Urinary bladder (tissue), 4 donors: ENCODE results near the gene PRDM10. TPM values are rescaled to one million over a fixed set of nuclear protein-coding genes. Genes with fewer than 3 reads are reported as not detected.

Source experiments
- DNase-seq: peaks from one replicate; pipeline ENCODE4 v3.0.0-alpha.2; 2015; ENCODE audit errors: extremely low spot score
- H3K27ac ChIP-seq: one replicate; pipeline ENCODE4 v1.5.1; 2013; ENCODE audit warnings: low read depth, mild to moderate bottlenecking, moderate library complexity
- H3K36me3 ChIP-seq: one replicate; pipeline ENCODE4 v1.6.1; 2013; ENCODE audit warnings: mild to moderate bottlenecking, moderate library complexity; ENCODE audit not compliant: insufficient read depth
- H3K4me1 ChIP-seq: one replicate; pipeline ENCODE4 v1.6.1; 2013; ENCODE audit warnings: mild to moderate bottlenecking, moderate library complexity; ENCODE audit not compliant: insufficient read depth
- H3K4me3 ChIP-seq: one replicate; pipeline ENCODE4 v1.5.1; 2013; ENCODE audit warnings: low read depth, low read length
- whole genome bisulfite sequencing: extraction: QIAGEN DNeasy Blood & Tissue Kit; methylation state at CpG from one replicate; pipeline ENCODE4 v1.1.7; 2013; 5-methylcytosine and 5-hydroxymethylcytosine counted together
- polyA plus RNA-seq: library from polyadenylated mRNA; stranded (reverse); fragments of 200-250 nt; gene quantifications from one replicate; pipeline ENCODE4 v1.2.3, GENCODE V29; 2013
- total RNA-seq: library from RNA; depleted of rRNA; stranded (reverse); fragments of >200 nt; gene quantifications from one replicate; pipeline ENCODE4 v1.2.3, GENCODE V29; 2014
- donor health status: healthy with polysubstance abuse.
- donor health status: healthy.

The PRDM10 gene
- total and polyA plus RNA-seq, 2 donors: 3.4 to 6.2 TPM

DNA sequence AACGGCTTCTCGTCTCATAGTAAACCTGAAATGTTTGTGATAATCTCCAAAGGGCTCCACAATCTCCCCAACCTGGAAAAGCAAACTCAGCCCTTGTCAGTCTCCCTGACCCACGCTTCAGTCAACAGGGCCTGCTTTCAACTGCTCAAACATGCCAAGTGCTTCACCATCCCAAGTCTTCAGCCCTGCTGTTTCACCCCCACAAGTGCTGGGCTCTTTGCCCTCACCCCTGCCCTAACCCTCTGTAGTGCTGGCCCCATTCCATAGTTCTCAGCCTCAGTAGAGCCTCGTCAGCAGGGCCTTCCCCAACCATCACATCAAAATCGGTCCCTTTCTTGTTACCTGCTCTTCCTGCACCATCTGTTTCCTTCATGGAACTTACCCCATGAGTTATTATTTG is 63.9 kb downstream of the PRDM10 start:
- no peak overlapping the region for H3K4me3 ChIP-seq
- DNase-seq: no peak

DNA sequence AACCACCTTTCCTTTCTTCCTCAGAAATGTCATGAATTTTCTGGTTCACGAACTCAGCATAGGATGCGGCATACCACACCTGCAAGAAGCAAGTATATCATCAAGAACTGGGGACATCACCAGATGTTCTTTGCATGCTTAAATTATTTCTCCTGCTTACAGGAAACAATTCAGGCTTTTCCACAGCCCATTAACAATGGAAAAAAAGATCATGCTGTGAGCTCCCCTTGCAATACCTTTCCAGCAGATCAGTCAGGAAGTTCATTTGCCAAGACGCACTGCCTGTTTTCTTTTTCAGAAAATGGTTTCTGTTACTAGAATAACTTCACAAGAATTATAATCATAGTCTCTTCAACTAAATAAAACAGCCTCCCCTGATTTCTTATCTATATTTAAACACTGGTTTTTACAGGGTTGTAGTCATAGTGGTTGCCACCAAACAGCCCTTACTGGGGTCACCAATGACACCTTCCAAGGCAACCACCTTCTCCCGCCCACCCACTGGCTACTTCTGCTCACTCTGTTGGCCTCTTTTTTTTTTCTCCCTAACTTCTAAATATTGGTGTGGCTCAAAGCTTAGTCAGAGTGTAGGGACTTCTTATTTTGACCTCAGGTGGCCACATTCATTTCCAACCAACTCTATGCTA is 64.9 kb downstream of the PRDM10 start:
- no peak for DNase-seq
- H3K4me1 ChIP-seq: no peaks in the 10 kb centered on the region
- no peak overlapping the region for H3K27ac ChIP-seq
- no peaks in the 10 kb centered on the region for H3K36me3 ChIP-seq
- no peak overlapping the region for H3K4me3 ChIP-seq
- 90% methylated on average over 4 of the region's 4 CpGs for WGBS

More for the DNA sequence above, 63.9 kb downstream of the PRDM10 start:
- Histone ChIP-seq H3K27ac (no peak overlapping the region), H3K36me3 (no peaks in the 10 kb centered on the region), H3K4me1 (no peaks in the 10 kb centered on the region)
- WGBS: 92% methylated on average over 5 of the region's 5 CpGs

DNA sequence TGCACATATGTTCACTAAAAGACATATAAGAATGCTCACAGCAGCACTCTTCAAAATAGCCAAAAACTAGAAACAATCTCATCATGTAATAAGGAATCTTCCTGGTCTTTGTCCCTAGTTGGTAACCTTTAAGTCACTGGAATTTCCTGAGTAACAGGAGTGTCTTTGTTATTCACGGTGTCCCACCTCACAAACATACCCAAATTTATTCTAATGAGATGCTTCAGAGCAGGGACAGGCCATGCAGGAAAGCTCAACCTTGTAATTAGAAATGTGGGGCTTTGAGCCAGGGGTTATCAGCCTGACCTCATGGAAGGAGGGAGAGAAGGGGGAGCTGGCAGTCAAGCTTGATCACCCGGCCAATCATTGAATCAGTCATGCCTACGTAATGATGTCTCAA is 66.9 kb downstream of the PRDM10 start:
- DNase-seq: no peak
- H3K4me1 ChIP-seq: no peaks in the 10 kb centered on the region
- WGBS: 95% methylated on average over 3 of the region's 3 CpGs
- no peaks in the 10 kb centered on the region for H3K36me3 ChIP-seq
- no peak overlapping the region for H3K4me3 ChIP-seq
- no peak overlapping the region for H3K27ac ChIP-seq

DNA sequence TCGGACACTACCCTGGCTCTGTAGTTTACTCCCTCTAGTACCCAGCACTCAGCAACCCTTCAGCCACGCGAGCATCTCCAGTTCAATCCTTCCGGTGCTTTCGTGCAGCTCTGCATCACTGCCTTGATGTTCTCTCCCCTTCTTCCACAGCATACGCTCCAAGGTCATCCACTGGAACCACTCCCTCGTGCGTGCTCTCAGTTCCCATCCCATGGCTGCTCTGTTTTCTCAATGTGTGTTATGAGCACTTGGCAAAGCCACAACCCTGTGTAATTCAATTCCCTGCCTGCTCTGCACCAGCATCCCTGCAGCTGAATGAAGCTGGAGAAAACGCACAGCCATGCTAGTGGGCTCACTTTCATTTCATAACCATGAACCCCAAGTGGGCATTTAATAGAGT is 68.7 kb downstream of the PRDM10 start:
- no peak overlapping the region for H3K27ac ChIP-seq
- 96% methylated on average over 9 of the region's 9 CpGs for WGBS
- H3K4me3 ChIP-seq: no peak overlapping the region
- no peaks in the 10 kb centered on the region for H3K36me3 ChIP-seq
- no peak for DNase-seq
- H3K4me1 ChIP-seq: no peaks in the 10 kb centered on the region

DNA sequence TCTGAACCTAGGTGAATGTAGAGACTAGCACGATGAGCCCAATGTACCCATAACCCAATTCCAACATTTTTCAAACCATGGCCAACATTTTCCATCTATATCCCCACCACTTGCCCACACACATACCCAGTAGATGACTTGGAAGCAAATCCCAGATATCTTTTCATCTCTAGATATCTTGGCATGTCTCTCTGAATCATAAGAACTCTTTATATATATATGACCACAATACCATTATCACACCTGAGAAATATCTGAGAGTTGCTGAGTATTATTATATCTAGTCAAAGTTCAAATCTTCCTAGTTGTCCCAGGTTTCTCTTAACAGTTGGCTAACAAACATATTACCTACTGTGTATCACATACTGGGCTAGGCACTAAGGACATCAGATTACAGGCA is 69.4 kb downstream of the PRDM10 start:
- H3K36me3 ChIP-seq: no peaks in the 10 kb centered on the region
- 99% methylated on average over 1 of the region's 1 CpG for WGBS
- no peak overlapping the region for H3K4me3 ChIP-seq
- no peaks in the 10 kb centered on the region for H3K4me1 ChIP-seq
- no peak overlapping the region for H3K27ac ChIP-seq
- DNase-seq: no peak

DNA sequence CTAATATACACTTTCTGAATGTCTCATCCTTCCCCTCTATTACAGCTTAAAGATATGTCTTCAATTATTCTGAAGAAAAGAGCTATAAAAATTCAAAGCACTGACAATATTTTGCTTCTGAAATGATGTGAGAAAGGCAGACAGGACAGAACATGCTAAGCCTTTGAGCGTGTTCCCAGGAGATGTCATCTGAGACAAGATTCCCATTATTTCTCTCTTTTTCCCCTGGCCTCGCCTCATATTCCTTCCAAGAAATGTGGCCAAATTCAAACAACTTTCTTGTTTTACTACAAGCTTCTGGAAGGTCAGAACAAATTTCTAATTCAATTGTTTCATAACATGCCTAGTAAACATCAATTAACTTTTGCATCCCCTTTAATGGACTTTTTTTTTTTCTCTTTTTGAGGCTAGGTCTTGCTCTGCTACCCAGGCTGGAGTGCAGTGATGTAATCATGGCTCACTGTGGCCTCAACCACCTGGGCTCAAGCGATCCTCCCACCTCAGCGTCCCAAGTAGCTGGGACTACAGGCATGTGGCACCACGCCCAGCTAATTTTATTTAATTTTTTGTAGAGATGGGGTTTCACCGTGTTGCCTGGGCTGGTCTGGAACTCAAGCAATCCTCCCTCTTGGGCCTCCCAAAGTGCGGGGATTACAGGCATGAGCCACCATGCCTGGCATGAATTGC is 70.1 kb downstream of the PRDM10 start:
- Histone ChIP-seq H3K4me1 (no peaks in the 10 kb centered on the region), H3K4me3 (no peak overlapping the region), H3K27ac (no peak overlapping the region), H3K36me3 (no peaks in the 10 kb centered on the region)
- 89% methylated on average over 7 of the region's 7 CpGs for WGBS
- no peak for DNase-seq

DNA sequence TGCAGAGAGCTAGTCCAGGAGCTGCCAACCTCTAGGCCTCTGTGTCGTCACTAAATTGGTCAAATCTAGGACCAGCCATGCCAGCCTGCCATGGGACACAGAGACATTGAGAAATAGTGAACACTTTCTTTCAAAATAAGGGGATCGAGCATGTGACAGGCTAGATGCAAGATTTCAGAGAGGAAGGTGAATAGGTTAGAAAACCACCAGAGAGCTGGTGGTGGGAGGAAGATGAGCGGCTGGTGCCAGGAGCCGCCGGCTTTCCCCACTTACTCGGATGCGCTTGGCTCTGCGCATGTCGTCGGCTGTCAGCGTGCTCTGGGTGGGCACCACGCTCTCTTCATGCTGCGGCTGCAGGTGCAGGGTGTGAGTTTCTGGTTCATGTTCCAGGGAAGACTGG is 71.9 kb downstream of the PRDM10 start:
- Histone ChIP-seq H3K27ac (no peak overlapping the region), H3K4me1 (no peaks in the 10 kb centered on the region), H3K4me3 (no peak overlapping the region), H3K36me3 (no peaks in the 10 kb centered on the region)
- 94% methylated on average over 13 of the region's 13 CpGs for WGBS
- no peak for DNase-seq

DNA sequence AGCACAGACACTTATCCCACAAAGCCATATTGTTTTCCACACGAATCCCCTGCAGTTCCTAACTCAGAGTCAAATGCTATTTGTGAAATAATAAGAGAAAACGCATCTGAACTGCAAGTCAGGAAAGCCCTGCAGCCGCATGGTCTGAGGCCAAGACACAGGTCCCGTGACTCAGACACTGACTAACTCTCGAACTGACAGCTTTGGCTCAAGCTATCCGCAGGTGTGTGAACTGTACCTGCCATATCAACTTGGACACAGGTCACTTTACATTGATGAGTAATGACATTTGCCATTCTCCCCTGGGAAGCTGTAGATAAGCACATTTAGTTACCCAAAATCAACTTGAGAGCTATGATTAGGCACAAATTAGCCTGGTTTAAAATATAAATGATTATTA is 72.3 kb downstream of the PRDM10 start:
- Histone ChIP-seq H3K27ac (no peak overlapping the region), H3K36me3 (no peaks in the 10 kb centered on the region), H3K4me3 (no peak overlapping the region), H3K4me1 (no peaks in the 10 kb centered on the region)
- DNase-seq: no peak
- WGBS: 84% methylated on average over 6 of the region's 6 CpGs

DNA sequence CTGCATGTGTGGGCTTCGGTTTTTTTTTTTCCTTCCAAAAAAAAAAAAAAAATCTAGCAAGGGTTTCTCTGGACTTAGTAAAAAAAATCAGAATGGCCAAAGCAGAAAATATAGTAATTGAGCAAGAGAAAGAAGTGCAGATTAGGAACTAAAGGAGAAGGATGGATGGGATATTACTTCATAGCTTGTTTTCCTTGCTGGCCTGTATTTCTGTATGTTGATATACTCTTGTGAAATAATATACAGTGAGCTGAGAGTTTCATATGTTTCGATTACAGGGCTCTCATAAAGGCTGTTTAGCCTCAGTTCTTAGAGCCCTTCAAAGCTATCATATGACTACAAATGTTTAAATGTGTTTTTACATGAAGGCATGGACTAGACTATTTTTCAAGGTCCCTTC is 72.9 kb downstream of the PRDM10 start:
- 88% methylated on average over 2 of the region's 2 CpGs for WGBS
- H3K36me3 ChIP-seq: no peaks in the 10 kb centered on the region

DNA sequence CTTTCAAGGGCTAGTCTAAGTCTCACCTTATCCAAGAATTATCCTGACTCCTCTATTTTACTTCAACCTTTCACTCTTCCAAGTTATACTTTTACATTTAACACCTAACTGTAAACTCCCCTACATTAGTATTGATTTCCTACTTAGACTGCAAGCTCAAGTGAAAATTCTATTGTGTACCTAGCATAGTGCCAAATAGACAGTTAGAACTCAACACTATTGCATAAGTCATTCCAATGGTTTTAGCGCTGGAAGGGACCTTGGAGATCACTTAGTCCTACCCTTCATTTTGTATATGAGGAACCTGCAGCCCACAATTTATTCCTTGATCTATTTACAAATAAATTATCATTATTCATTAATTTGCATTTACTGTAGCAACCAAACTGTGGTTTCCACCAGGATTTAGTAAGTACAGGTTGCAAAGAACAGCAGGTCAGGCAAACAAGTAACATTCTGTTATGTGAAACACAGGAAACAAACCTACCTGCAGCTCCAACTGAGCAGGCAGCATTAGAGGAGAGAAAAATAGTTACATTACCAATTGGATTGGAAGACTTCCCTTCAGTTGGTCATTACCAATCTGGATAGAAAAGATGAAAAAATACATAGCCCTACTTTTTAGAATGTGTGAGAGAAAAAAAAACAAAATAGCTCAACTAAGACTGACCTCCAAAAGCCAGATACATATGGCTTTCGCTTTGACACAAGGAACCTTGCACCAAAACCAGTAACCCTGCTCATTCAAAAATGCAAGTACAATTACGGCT is 73.5 kb downstream of the PRDM10 start:
- DNase-seq: no peak
- no peak overlapping the region for H3K27ac ChIP-seq
- no peaks in the 10 kb centered on the region for H3K4me1 ChIP-seq
- H3K4me3 ChIP-seq: no peak overlapping the region
- H3K36me3 ChIP-seq: no peaks in the 10 kb centered on the region
- WGBS: 97% methylated on average over 3 of the region's 3 CpGs

More for the DNA sequence above, 72.9 kb downstream of the PRDM10 start:
- Histone ChIP-seq H3K27ac (no peak overlapping the region), H3K4me3 (no peak overlapping the region), H3K4me1 (no peaks in the 10 kb centered on the region)
- no peak for DNase-seq

DNA sequence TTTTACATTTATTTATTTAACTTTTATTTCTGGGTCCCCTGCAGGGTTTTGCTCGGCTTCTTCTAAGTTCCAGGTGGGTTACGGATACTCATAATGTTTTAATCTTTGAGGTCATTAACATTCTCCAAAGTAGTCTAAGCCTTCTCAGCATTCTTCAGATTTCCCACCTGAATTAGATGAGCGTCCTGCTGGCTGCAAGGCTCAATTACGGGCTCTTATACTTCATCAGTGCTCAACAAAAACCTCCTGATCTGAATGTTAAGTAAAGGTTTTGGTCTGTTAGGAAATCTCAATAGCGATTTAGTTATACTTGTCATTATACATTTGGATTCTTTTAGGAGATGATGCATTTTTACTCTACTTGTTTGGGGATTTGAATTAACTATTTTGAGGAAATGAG is 80.0 kb downstream of the PRDM10 start:
- H3K36me3 ChIP-seq: no peaks in the 10 kb centered on the region
- WGBS: 92% methylated on average over 5 of the region's 5 CpGs
- no peak for DNase-seq
- H3K4me3 ChIP-seq: no peak overlapping the region
- H3K27ac ChIP-seq: no peak overlapping the region
- no peaks in the 10 kb centered on the region for H3K4me1 ChIP-seq

DNA sequence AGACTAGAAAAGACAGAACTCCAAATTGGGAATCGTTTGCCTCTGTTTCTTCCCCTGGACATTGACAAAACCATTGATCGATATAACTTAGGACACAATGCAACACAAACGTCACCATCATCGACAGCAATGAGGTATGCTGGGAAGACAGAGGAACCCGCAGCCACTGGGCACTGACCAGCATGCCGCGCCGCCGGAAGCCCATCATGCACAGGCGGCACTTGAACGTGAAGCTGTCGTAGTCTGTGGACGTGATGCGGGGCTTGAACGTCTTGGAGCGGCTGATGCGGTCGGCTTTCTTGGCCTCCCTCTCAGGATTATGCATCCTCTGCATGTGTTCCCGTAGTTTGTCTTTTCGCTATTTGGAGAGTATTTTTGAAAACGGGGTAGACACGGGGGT is 84.3 kb downstream of the PRDM10 start:
- WGBS: 96% methylated on average over 22 of the region's 22 CpGs
- no peaks in the 10 kb centered on the region for H3K4me1 ChIP-seq
- H3K27ac ChIP-seq: no peak overlapping the region
- no peak overlapping the region for H3K4me3 ChIP-seq
- DNase-seq: no peak
- peaks cover 2% of the 10 kb centered on the region for H3K36me3 ChIP-seq

DNA sequence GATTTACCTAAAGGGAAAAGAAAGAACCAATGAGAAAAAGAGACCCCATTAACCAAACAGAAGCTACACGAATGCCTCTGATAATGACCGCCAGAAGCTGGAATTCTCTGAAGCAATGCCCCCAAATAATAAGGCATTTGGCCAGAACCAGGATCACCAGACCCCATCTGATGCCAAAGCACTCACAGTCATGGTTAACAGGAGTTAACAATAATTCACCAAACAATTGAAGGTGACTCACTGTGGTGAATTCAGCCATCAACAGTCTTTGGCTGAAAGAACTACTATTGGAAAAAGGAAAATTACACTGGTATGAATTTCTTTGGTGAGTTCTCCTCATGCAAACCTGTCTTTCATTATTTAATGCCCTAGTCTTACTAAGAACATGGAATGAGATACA is 85.4 kb downstream of the PRDM10 start:
- H3K27ac ChIP-seq: no peak overlapping the region
- WGBS: 96% methylated on average over 2 of the region's 2 CpGs
- no peaks in the 10 kb centered on the region for H3K4me1 ChIP-seq
- no peak overlapping the region for H3K4me3 ChIP-seq
- no peak for DNase-seq
- peaks cover 2% of the 10 kb centered on the region for H3K36me3 ChIP-seq

DNA sequence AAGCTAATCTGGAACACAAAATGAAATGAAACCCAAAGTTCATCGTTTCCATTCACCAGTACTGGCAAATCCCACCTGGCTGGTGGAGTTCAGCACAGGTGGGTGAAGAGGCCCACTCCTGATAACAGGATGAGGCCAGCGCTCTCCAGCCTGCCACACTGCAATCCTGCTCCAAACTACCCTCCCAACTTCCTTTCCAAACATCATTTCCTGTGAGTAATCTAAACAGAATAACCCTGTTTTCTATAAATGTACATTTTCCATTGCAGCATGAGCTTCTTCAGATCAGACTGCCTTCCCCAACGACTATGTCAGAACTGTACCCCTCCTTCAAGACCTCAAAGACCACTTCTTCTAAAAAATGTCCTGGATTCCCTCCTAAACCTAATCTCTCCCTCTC is 91.3 kb downstream of the PRDM10 start:
- H3K4me1 ChIP-seq: no peaks in the 10 kb centered on the region
- 50% methylated on average over 3 of the region's 3 CpGs for WGBS

More for the DNA sequence above, 91.3 kb downstream of the PRDM10 start:
- Histone ChIP-seq H3K4me3 (no peak overlapping the region), H3K36me3 (peaks cover 6% of the 10 kb centered on the region), H3K27ac (no peak overlapping the region)
- DNase-seq: no peak
